Esophagus muscularis mucosa (tissue), 4 donors: ENCODE measurements around the gene TMEM202. TPM values are rescaled to one million over a fixed set of nuclear protein-coding genes. Genes with fewer than 3 reads are reported as not detected.

ENCODE experiments used
- DNase-seq: peaks from one replicate; pipeline ENCODE4 v3.0.0-alpha.2; 2017; ENCODE audit errors: extremely low spot score
- H3K27ac ChIP-seq, 4 donors: fragments of 200-600 bp; sonication (generic); replicated peaks in 1 of 4; 1 replicate in 3 of 4; 2 replicates in 1 of 4; pipeline ENCODE4 v1.5.1; 2016 to 2019; ENCODE audit warnings: mild to moderate bottlenecking in 1 of 4
- H3K27me3 ChIP-seq, 4 donors: fragments of 200-600 bp; sonication (generic); one replicate each; pipeline versions ENCODE4 v1.5.1 to v1.6.0; 2016 to 2019
- H3K36me3 ChIP-seq, 4 donors: fragments of 200-600 bp; sonication (generic); one replicate each; pipeline ENCODE4 v1.5.1; 2016 to 2019
- H3K4me1 ChIP-seq, 4 donors: fragments of 200-600 bp; sonication (generic); one replicate each; pipeline ENCODE4 v1.5.1; 2016 to 2019
- H3K4me3 ChIP-seq, 4 donors: fragments of 200-600 bp; sonication (generic); 1 replicate in 2 of 4; 2 replicates in 2 of 4; pipeline ENCODE4 v1.5.1; 2016 to 2019; ENCODE audit warnings: mild to moderate bottlenecking in 4 of 4, moderate library complexity in 1 of 4
- H3K9me3 ChIP-seq, 4 donors: fragments of 200-600 bp; sonication (generic); 1 replicate in 3 of 4; 2 replicates in 1 of 4; pipeline ENCODE4 v1.5.1; 2016 to 2019
- CTCF ChIP-seq, 3 experiments: fragments of 200-600 bp in 2 of 3; fragments of 450-650 bp in 1 of 3; sonication (generic) in 2 of 3; IDR thresholded peaks; one replicate each; pipeline ENCODE4 v1.5.1; 2017 to 2019; ENCODE audit warnings: antibody characterized with exemption in 3 of 3, mild to moderate bottlenecking in 2 of 3, moderate library complexity in 1 of 3
- EP300 ChIP-seq: sonication (generic); formaldehyde crosslinking; IDR thresholded peaks from one replicate; pipeline ENCODE4 v1.6.1; 2017; ENCODE audit warnings: antibody characterized with exemption
- POLR2A ChIP-seq: fragments of 450-650 bp; IDR thresholded peaks from one replicate; pipeline ENCODE4 v1.6.1; 2017; ENCODE audit warnings: antibody characterized with exemption, moderate library complexity, mild to moderate bottlenecking, low read depth
- POLR2AphosphoS5 ChIP-seq, 2 donors: sonication (generic); formaldehyde crosslinking; IDR thresholded peaks; one replicate each; pipeline ENCODE4 v1.6.1; 2017; ENCODE audit warnings: antibody characterized with exemption in 2 of 2
- WGBS: methylation state at CpG from one replicate; pipeline ENCODE4 v1.1.5; 2018; 5-methylcytosine and 5-hydroxymethylcytosine counted together
- intact Hi-C: fragments of 100-400 bp; cut with DNase I; formaldehyde crosslinking; loops from one replicate; pipeline ENCODE4 v1.15.1; 2023
- total RNA-seq, 4 donors: library from RNA; depleted of rRNA; stranded (reverse); fragments of >200 nt; gene quantifications; one replicate each; pipeline versions ENCODE4 v1.1.0 to v1.2.1, GENCODE V29; 2016

Gene TMEM202
- total RNA-seq, 4 donors from 2014 or later = not detected

GRCh38 chr15:72450805-72451204 is 52.7 kb downstream of the TMEM202 start:
- no peak for DNase-seq
- Histone ChIP-seq H3K27ac (no peak overlapping the region), H3K27me3 (no peaks in the 10 kb centered on the region), H3K4me1 (no peaks in the 10 kb centered on the region), H3K9me3 (no peaks in the 10 kb centered on the region), H3K4me3 (no peak overlapping the region), H3K36me3 (no peaks in the 10 kb centered on the region)
- WGBS = 88% methylated on average over 6 of the region's 6 CpGs
- intact Hi-C loops = no loop called here
- TF ChIP-seq POLR2A = no peak
- no peak for TF ChIP-seq EP300

GRCh38 chr15:72451224-72451623 is 53.1 kb downstream of the TMEM202 start:
- 87% methylated on average over 6 of the region's 9 CpGs for WGBS
- Histone ChIP-seq H3K4me3 (no peak overlapping the region), H3K9me3 (no peaks in the 10 kb centered on the region), H3K36me3 (no peaks in the 10 kb centered on the region), H3K27me3 (no peaks in the 10 kb centered on the region), H3K4me1 (no peaks in the 10 kb centered on the region), H3K27ac (no peak overlapping the region)
- TF ChIP-seq CTCF (IDR thresholded peaks at IDR 0.05) (no peak), EP300 (no peak), POLR2AphosphoS5 (IDR thresholded peaks at IDR 0.05) (no peak), POLR2A (no peak)
- intact Hi-C loops = no loop called here
- no peak for DNase-seq

- Histone ChIP-seq H3K36me3 (no peaks in the 10 kb centered on the region), H3K4me1 (peaks cover 0 to 4% (median 0%) of the 10 kb centered on the region in 4 donors), H3K27me3 (no peaks in the 10 kb centered on the region), H3K9me3 (no peaks in the 10 kb centered on the region), H3K4me3 (no peak overlapping the region), H3K27ac (no peak overlapping the region)
- intact Hi-C loops = no loop called here
- WGBS = 93% methylated on average over 7 of the region's 7 CpGs
- TF ChIP-seq CTCF (IDR thresholded peaks at IDR 0.05) = no peak
- no peak for TF ChIP-seq POLR2A
- no peak for TF ChIP-seq POLR2AphosphoS5 (IDR thresholded peaks at IDR 0.05)
- TF ChIP-seq EP300 = no peak
- no peak for DNase-seq
These were observed 58.6 kb downstream of the TMEM202 start for GRCh38 chr15:72456684-72457083.

Other genes starting within 250 kb of the TMEM202 start
- gene GRAMD2A, start 200.5 kb upstream of the TMEM202 start, total RNA-seq = 1 to 10 TPM in 2 of 4 donors, under 1 TPM in 2; 0.33 to 2.5 (median 0.75) TPM
- 100 to 1,000 TPM; 392 to 605 (median 482) TPM for gene PKM, start 167.1 kb upstream of the TMEM202 start, total RNA-seq
- gene PARP6, start 125.8 kb upstream of the TMEM202 start, total RNA-seq = 10 to 100 TPM; 46.5 to 79.0 (median 53.7) TPM
- gene CELF6, start 78.1 kb upstream of the TMEM202 start, total RNA-seq = 1 to 10 TPM; 1.2 to 4.6 (median 2.5) TPM
- gene HEXA, start 22.3 kb upstream of the TMEM202 start, total RNA-seq = 10 to 100 TPM; 51.0 to 59.3 (median 53.6) TPM
- 10 to 100 TPM; 37.4 to 59.9 (median 43.3) TPM for gene ARIH1, start 76.0 kb downstream of the TMEM202 start, total RNA-seq